H1 (cell line): Measurements from ENCODE around the gene AP3M1. TPM values are rescaled to one million over a fixed set of nuclear protein-coding genes. Genes with fewer than 3 reads are reported as not detected.

ENCODE experiments used
- CTCF ChIA-PET: fragments of 300-600 bp; sonication (Branson Sonifier 250); formaldehyde crosslinking; loops from one replicate; lab custom pipeline; 2021; ENCODE audit not compliant: partially characterized antibody; lab: Charles Lee
- POLR2A ChIA-PET: fragments of 300-600 bp; sonication (Branson Sonifier 250); formaldehyde crosslinking; loops from one replicate; lab custom pipeline; 2021; ENCODE audit warnings: inconsistent platforms; ENCODE audit not compliant: partially characterized antibody; lab: Charles Lee
- DNase-seq, 2 experiments: peaks; one replicate each; pipeline versions ENCODE4 v3.0.0 to v3.0.0-alpha.2; 2010 to 2022; ENCODE audit warnings: low spot score in 2 of 2, low read depth in 1 of 2, mixed read lengths in 1 of 2
- FAIRE-seq: peaks from 2 replicates; lab custom pipeline; 2011; peaks lifted over from hg19 to GRCh38; lab: Jason Lieb, UNC
- H2AFZ ChIP-seq: 2 replicates; pipeline ENCODE4 v1.8.1; 2012; ENCODE audit warnings: low read length, inconsistent platforms
- H2AK5ac ChIP-seq: 2 replicates; pipeline ENCODE4 v1.6.1; 2013; ENCODE audit warnings: low read depth, low read length
- H2BK120ac ChIP-seq: replicated peaks from 2 replicates; pipeline ENCODE3; 2013; ENCODE audit warnings: low read depth, low read length, inconsistent platforms
- H2BK12ac ChIP-seq: 2 replicates; pipeline ENCODE4 v1.6.1; 2013; ENCODE audit warnings: low read depth, low read length
- H2BK15ac ChIP-seq: 2 replicates; pipeline ENCODE4 v1.6.1; 2013; ENCODE audit warnings: low read length
- H2BK20ac ChIP-seq: 2 replicates; pipeline ENCODE4 v1.6.1; 2013; ENCODE audit warnings: low read length
- H2BK5ac ChIP-seq: 2 replicates; pipeline ENCODE4 v1.6.1; 2013; ENCODE audit warnings: low read depth, low read length
- H3K14ac ChIP-seq: 2 replicates; pipeline ENCODE4 v1.6.1; 2013; ENCODE audit warnings: inconsistent platforms; ENCODE audit not compliant: insufficient read length
- H3K18ac ChIP-seq: 2 replicates; pipeline ENCODE4 v1.6.1; 2013; ENCODE audit warnings: low read length; ENCODE audit errors: extremely low read depth
- H3K23ac ChIP-seq: 2 replicates; pipeline ENCODE4 v1.6.1; 2013; ENCODE audit warnings: inconsistent platforms; ENCODE audit not compliant: insufficient read length
- H3K23me2 ChIP-seq: 2 replicates; pipeline ENCODE4 v1.6.1; 2013; ENCODE audit warnings: low read depth, low read length
- H3K27ac ChIP-seq: 2 replicates; pipeline ENCODE4 v1.6.1; 2011; ENCODE audit warnings: low read depth, low read length, inconsistent platforms
- H3K27me3 ChIP-seq, 4 experiments: replicated peaks in 1 of 4; 1 replicate in 1 of 4; 2 replicates in 3 of 4; pipeline versions ENCODE4 v1.6.1 to v1.8.1; 2011 to 2013; ENCODE audit warnings: low read length in 3 of 4, mild to moderate bottlenecking in 3 of 4, inconsistent platforms in 2 of 4, mixed read lengths in 2 of 4, moderate library complexity in 1 of 4; ENCODE audit not compliant: control insufficient read depth in 3 of 4, insufficient read depth in 3 of 4; ENCODE audit errors: extremely low read depth in 1 of 4
- H3K36me3 ChIP-seq, 4 experiments: 2 replicates each; pipeline versions ENCODE4 v1.6.1 to v1.8.1; 2011 to 2013; ENCODE audit warnings: mild to moderate bottlenecking in 4 of 4, low read length in 3 of 4, moderate library complexity in 2 of 4, control low read depth in 1 of 4, inconsistent platforms in 1 of 4; ENCODE audit not compliant: insufficient read depth in 4 of 4, control insufficient read depth in 2 of 4
- H3K4ac ChIP-seq: replicated peaks from 2 replicates; pipeline ENCODE3; 2013; ENCODE audit warnings: low read length, low read depth, mixed read lengths, inconsistent platforms; ENCODE audit not compliant: insufficient read length
- H3K4me1 ChIP-seq, 4 experiments: replicated peaks in 1 of 4; 1 replicate in 1 of 4; 2 replicates in 3 of 4; pipeline versions ENCODE4 v1.6.1 to v1.8.1; 2011 to 2013; ENCODE audit warnings: low read length in 3 of 4, inconsistent platforms in 2 of 4, mixed read lengths in 1 of 4; ENCODE audit not compliant: insufficient read depth in 4 of 4, control insufficient read depth in 3 of 4
- H3K4me2 ChIP-seq, 2 experiments: 2 replicates each; pipeline versions ENCODE4 v1.6.1 to v1.8.1; 2011 to 2013; ENCODE audit warnings: low read depth in 2 of 2, low read length in 2 of 2, control low read depth in 1 of 2, inconsistent platforms in 1 of 2, mild to moderate bottlenecking in 1 of 2; ENCODE audit not compliant: insufficient read depth in 1 of 2
- H3K4me3 ChIP-seq, 4 experiments: fragments of 200-600, 300-600 bp in 1 of 4; sonication (generic), shearing (Covaris generic), sonication (Bioruptor Twin) in 1 of 4; 2 replicates each; pipeline versions ENCODE4 v1.5.1 to v1.8.1; 2011 to 2016; ENCODE audit warnings: low read length in 4 of 4, low read depth in 3 of 4, control low read depth in 2 of 4, inconsistent platforms in 2 of 4, mild to moderate bottlenecking in 2 of 4, mixed read lengths in 1 of 4, moderate library complexity in 1 of 4; ENCODE audit not compliant: insufficient read depth in 2 of 4; ENCODE audit errors: extremely low read depth in 1 of 4
- H3K56ac ChIP-seq: replicated peaks from 2 replicates; pipeline ENCODE3; 2013; ENCODE audit warnings: low read depth, mild to moderate bottlenecking, mixed read lengths, low read length, inconsistent platforms; ENCODE audit not compliant: insufficient read length
- H3K79me1 ChIP-seq: 2 replicates; pipeline ENCODE4 v1.6.1; 2013; ENCODE audit warnings: low read depth, low read length, control low read depth
- H3K79me2 ChIP-seq, 2 experiments: 2 replicates each; pipeline versions ENCODE4 v1.6.1 to v1.8.1; 2012 to 2013; ENCODE audit warnings: low read length in 2 of 2, mild to moderate bottlenecking in 2 of 2, inconsistent platforms in 1 of 2; ENCODE audit not compliant: insufficient read depth in 2 of 2, control insufficient read depth in 1 of 2
- H3K9ac ChIP-seq, 4 experiments: replicated peaks in 1 of 4; 1 replicate in 1 of 4; 2 replicates in 3 of 4; pipeline versions ENCODE4 v1.6.1 to v1.8.1; 2011 to 2013; ENCODE audit warnings: low read depth in 3 of 4, low read length in 3 of 4, control low read depth in 2 of 4, mild to moderate bottlenecking in 2 of 4, moderate library complexity in 2 of 4, inconsistent platforms in 1 of 4; ENCODE audit errors: extremely low read depth in 1 of 4
- H3K9me3 ChIP-seq, 2 experiments: 2 replicates each; pipeline versions ENCODE4 v1.6.1 to v1.8.1; 2012 to 2013; ENCODE audit warnings: mild to moderate bottlenecking in 2 of 2, moderate library complexity in 2 of 2, control low read depth in 1 of 2, inconsistent platforms in 1 of 2, low read depth in 1 of 2, low read length in 1 of 2, mixed read lengths in 1 of 2; ENCODE audit not compliant: insufficient read depth in 2 of 2
- H4K20me1 ChIP-seq, 2 experiments: replicated peaks in 1 of 2; 2 replicates each; pipeline versions ENCODE3 to v1.8.1; 2011 to 2013; ENCODE audit warnings: inconsistent platforms in 2 of 2, low read length in 2 of 2, mild to moderate bottlenecking in 1 of 2; ENCODE audit not compliant: insufficient read depth in 2 of 2, control insufficient read depth in 1 of 2
- H4K5ac ChIP-seq: 2 replicates; pipeline ENCODE4 v1.6.1; 2013; ENCODE audit warnings: low read length, low read depth, mixed read lengths, inconsistent platforms; ENCODE audit not compliant: insufficient read length
- H4K8ac ChIP-seq: 2 replicates; pipeline ENCODE4 v1.8.0; 2013; ENCODE audit warnings: mild to moderate bottlenecking, moderate library complexity, low read length, inconsistent platforms; ENCODE audit not compliant: insufficient read depth; ENCODE audit errors: extremely low read depth
- H4K91ac ChIP-seq: replicated peaks from 2 replicates; pipeline ENCODE3; 2013; ENCODE audit warnings: low read length, mixed read lengths, inconsistent platforms; ENCODE audit not compliant: insufficient read length
- EGR1 ChIP-seq: IDR thresholded peaks from 2 replicates; pipeline ENCODE4 v1.6.1; 2011; ENCODE audit warnings: low read depth, low read length, borderline replicate concordance
- EP300 ChIP-seq, 2 experiments: IDR thresholded peaks; 1 replicate in 1 of 2; 2 replicates in 1 of 2; pipeline ENCODE4 v1.6.1; 2011 to 2012; ENCODE audit warnings: low read depth in 2 of 2, low read length in 2 of 2, mild to moderate bottlenecking in 2 of 2, borderline replicate concordance in 1 of 2, inconsistent platforms in 1 of 2, moderate library complexity in 1 of 2
- EZH2 ChIP-seq: fragments of 200-600 bp; sonication (generic); IDR thresholded peaks from 2 replicates; pipeline ENCODE4 v1.7.1; 2012; ENCODE audit warnings: low read depth, mild to moderate bottlenecking, moderate library complexity, low read length, inconsistent platforms; ENCODE audit not compliant: severe bottlenecking
- RNF2 ChIP-seq: fragments of 200-900, 300-1000 bp; sonication (generic); IDR thresholded peaks from 2 replicates; pipeline ENCODE4 v1.7.1; 2016; ENCODE audit warnings: borderline replicate concordance, low read depth, mild to moderate bottlenecking, antibody characterized with exemption, low read length; ENCODE audit not compliant: poor library complexity, severe bottlenecking; ENCODE audit errors: missing control alignments
- SRF ChIP-seq: IDR thresholded peaks from 2 replicates; pipeline ENCODE4 v1.6.1; 2011; ENCODE audit warnings: mild to moderate bottlenecking, low read depth, low read length, moderate library complexity
- SUZ12 ChIP-seq: fragments of 200-600 bp; sonication (generic); IDR thresholded peaks from 2 replicates; pipeline ENCODE4 v1.6.1; 2012; ENCODE audit warnings: mild to moderate bottlenecking, inconsistent platforms, low read length, moderate library complexity, mixed read lengths
- TAF1 ChIP-seq: IDR thresholded peaks from 2 replicates; pipeline ENCODE4 v1.6.1; 2011; ENCODE audit warnings: mild to moderate bottlenecking, low read depth, low read length
- WGBS, 2 experiments: shearing (Covaris generic) in 1 of 2; methylation state at CpG; one replicate each; pipeline versions ENCODE4 v1.1.6 to v1.1.7; 2013 to 2015; ENCODE audit warnings: low lambda C conversion rate in 2 of 2, mixed read lengths in 2 of 2, inconsistent platforms in 1 of 2, low coverage in 1 of 2, missing lambda C conversion rate in 1 of 2; ENCODE audit not compliant: insufficient replicate concordance in 2 of 2, insufficient coverage in 1 of 2, insufficient read length in 1 of 2; ENCODE audit errors: extremely low coverage in 1 of 2, missing lambda C conversion rate in 1 of 2; 5-methylcytosine and 5-hydroxymethylcytosine counted together
- polyA plus RNA-seq, 7 experiments: library from polyadenylated mRNA; depleted of rRNA in 3 of 7; stranded (reverse) in 5 of 7; unstranded in 2 of 7; fragments of >200 nt in 5 of 7; fragments of 200-250 nt in 2 of 7; gene quantifications; 1 replicate in 5 of 7; 2 replicates in 1 of 7; 4 replicates in 1 of 7; pipeline versions ENCODE4 v1.2.1 to v1.2.3, GENCODE V29; 2011 to 2013; ENCODE audit warnings: missing spikeins in 2 of 7, mixed read lengths in 2 of 7
- total RNA-seq: library from RNA; stranded (reverse); fragmentation: NEBNext Ultra II Directional; extraction: Animal tissue kit (Norgen Biotek cat#: 25700); gene quantifications from 2 replicates; pipeline ENCODE4 v1.2.1, GENCODE V29; 2021
- TF ChIP-seq, protein P1 (sequence below), 3 experiments: IDR thresholded peaks; 1 replicate in 2 of 3; 2 replicates in 1 of 3; pipeline versions ENCODE4 v1.5.1 to v1.6.1; 2011; ENCODE audit warnings: low read length in 3 of 3, mild to moderate bottlenecking in 3 of 3, inconsistent platforms in 2 of 3, low read depth in 1 of 3, moderate library complexity in 1 of 3; ENCODE audit not compliant: insufficient read depth in 1 of 3; ENCODE audit errors: control extremely low read depth in 1 of 3
- TF ChIP-seq, protein P2 (sequence below): IDR thresholded peaks from 2 replicates; pipeline ENCODE4 v1.6.1; 2011; ENCODE audit warnings: low read depth, mild to moderate bottlenecking, low read length; ENCODE audit not compliant: insufficient read depth

Gene AP3M1
- total and polyA plus RNA-seq, 2 of the 8 experiments (the other 6 are each of a cell fraction or from before 2014, with no cell fraction given): 23.9 to 38.9 TPM

DNA sequence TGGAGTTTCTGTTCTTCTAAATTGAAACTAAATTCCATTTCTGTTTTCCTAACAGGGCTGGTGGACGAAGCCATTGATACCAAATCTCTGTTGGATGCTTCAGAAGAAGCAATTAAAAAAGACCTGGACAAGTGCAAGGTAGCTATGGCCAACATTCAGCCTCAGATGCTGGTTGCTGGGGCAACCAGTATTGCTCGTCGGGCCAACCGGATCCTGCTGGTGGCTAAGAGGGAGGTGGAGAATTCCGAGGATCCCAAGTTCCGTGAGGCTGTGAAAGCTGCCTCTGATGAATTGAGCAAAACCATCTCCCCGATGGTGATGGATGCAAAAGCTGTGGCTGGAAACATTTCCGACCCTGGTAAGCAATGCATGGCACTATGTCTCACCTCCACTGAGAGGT lies 45.6 kb downstream of the AP3M1 start:
- ChIA-PET POLR2A (interaction anchor here (2.2 kb wide), 1 partner anchor 14 kb away, joined by 5 read pairs; no protein-coding TSS in a partner anchor), CTCF (interaction anchor here (0.8 to 3.7 kb wide), 5 partner anchors 12 to 84 kb away, joined by 3 to 15 read pairs (median 9); no protein-coding TSS in a partner anchor)
- FAIRE-seq (no peak), DNase-seq (no peak)
- Histone ChIP-seq H2BK12ac (no peak overlapping the region), H2BK15ac (no peak overlapping the region), H3K14ac (no peak overlapping the region), H3K4me2 (no peak overlapping the region), H3K79me2 (0 out of 4 replicates have a peak, but pooled peaks cover 0 to 3% of the 10 kb centered on the region in 2 experiments), H3K4me3 (no peak overlapping the region), H3K36me3 (peaks cover 49 to 93% (median 72%) of the 10 kb centered on the region in 4 experiments), H2BK120ac (no peak overlapping the region), H3K9me3 (no peaks in the 10 kb centered on the region), H3K4ac (no peak overlapping the region), H3K18ac (no peak overlapping the region), H3K23me2 (no peaks in the 10 kb centered on the region), H3K27me3 (no peaks in the 10 kb centered on the region), H4K20me1 (peaks cover 0 to 1% of the 10 kb centered on the region in 2 experiments), H4K5ac (no peak overlapping the region), H3K27ac (no peak overlapping the region), H3K23ac (no peak overlapping the region), H3K4me1 (no peaks in the 10 kb centered on the region), H3K56ac (no peak overlapping the region), H3K79me1 (no peaks in the 10 kb centered on the region), H2BK5ac (no peak overlapping the region), H4K91ac (no peak overlapping the region), H3K9ac (no peak overlapping the region), H2BK20ac (no peak overlapping the region), H4K8ac (no peak overlapping the region), H2AFZ (no peak overlapping the region), H2AK5ac (no peak overlapping the region)
- 79% methylated on average over 8 of the region's 8 CpGs; no CpG with 5 or more reads in 1 of the 2 experiments for WGBS, 2 experiments
- TF ChIP-seq EP300 (IDR thresholded peaks at IDR 0.05; ENCODE audit: borderline replicate concordance in 1 of 2, low read depth in 2 of 2, low read length in 2 of 2): no peak
- TF ChIP-seq, protein P1, sequence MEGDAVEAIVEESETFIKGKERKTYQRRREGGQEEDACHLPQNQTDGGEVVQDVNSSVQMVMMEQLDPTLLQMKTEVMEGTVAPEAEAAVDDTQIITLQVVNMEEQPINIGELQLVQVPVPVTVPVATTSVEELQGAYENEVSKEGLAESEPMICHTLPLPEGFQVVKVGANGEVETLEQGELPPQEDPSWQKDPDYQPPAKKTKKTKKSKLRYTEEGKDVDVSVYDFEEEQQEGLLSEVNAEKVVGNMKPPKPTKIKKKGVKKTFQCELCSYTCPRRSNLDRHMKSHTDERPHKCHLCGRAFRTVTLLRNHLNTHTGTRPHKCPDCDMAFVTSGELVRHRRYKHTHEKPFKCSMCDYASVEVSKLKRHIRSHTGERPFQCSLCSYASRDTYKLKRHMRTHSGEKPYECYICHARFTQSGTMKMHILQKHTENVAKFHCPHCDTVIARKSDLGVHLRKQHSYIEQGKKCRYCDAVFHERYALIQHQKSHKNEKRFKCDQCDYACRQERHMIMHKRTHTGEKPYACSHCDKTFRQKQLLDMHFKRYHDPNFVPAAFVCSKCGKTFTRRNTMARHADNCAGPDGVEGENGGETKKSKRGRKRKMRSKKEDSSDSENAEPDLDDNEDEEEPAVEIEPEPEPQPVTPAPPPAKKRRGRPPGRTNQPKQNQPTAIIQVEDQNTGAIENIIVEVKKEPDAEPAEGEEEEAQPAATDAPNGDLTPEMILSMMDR (IDR thresholded peaks at IDR 0.05; ENCODE audit: control extremely low read depth in 1 of 3, insufficient read depth in 1 of 3, low read depth in 1 of 3, low read length in 3 of 3): no peak
- no peak for TF ChIP-seq TAF1
- TF ChIP-seq, protein P2, sequence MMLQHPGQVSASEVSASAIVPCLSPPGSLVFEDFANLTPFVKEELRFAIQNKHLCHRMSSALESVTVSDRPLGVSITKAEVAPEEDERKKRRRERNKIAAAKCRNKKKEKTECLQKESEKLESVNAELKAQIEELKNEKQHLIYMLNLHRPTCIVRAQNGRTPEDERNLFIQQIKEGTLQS: no peak
- no peak for TF ChIP-seq SRF
- no peak for TF ChIP-seq SUZ12
- no peak for TF ChIP-seq RNF2
- no peak for TF ChIP-seq EZH2
- TF ChIP-seq EGR1: no peak
